SK-N-SH (cell line): ENCODE results near the gene CLSTN2. TPM values are rescaled to one million over a fixed set of nuclear protein-coding genes. Genes with fewer than 3 reads are reported as not detected.

Experiments used
- CTCF ChIA-PET: fragments of 300-600, 350-600 bp; formaldehyde crosslinking; extraction: SDS; loops from one replicate; lab custom pipeline; 2021; lab: Yijun Ruan, JAX
- POLR2A ChIA-PET: fragments of 350-600 bp; sonication (Branson Sonifier 250); formaldehyde crosslinking; extraction: SDS; loops from one replicate; lab custom pipeline; 2020; ENCODE audit warnings: antibody characterized with exemption, inconsistent platforms; lab: Yijun Ruan, JAX
- DNase-seq: peaks from one replicate; pipeline ENCODE4 v3.0.0; 2012
- H2AFZ ChIP-seq: fragments of 200-600 bp; sonication (generic); 2 replicates; pipeline ENCODE4 v1.8.1; 2016; ENCODE audit warnings: antibody characterized with exemption, mild to moderate bottlenecking, low read depth
- H3F3A ChIP-seq: fragments of 200-600 bp; sonication (generic); replicated peaks from 2 replicates; pipeline ENCODE3; 2016; ENCODE audit warnings: antibody characterized with exemption, mild to moderate bottlenecking; ENCODE audit not compliant: insufficient read depth
- H3K27ac ChIP-seq, 2 experiments: fragments of 200-500 bp in 1 of 2; fragments of 200-600 bp in 1 of 2; sonication (Bioruptor generic) in 1 of 2; sonication (generic), shearing (Covaris generic) in 1 of 2; 2 replicates each; pipeline versions ENCODE4 v1.5.1 to v1.6.1; 2014 to 2016; ENCODE audit warnings: low read depth in 2 of 2, inconsistent platforms in 1 of 2, low read length in 1 of 2, mild to moderate bottlenecking in 1 of 2, mixed read lengths in 1 of 2
- H3K27me3 ChIP-seq: fragments of 200-600 bp; sonication (generic), shearing (Covaris generic); 2 replicates; pipeline ENCODE4 v1.6.1; 2016; ENCODE audit warnings: mixed run types; ENCODE audit not compliant: insufficient read depth
- H3K36me3 ChIP-seq, 2 experiments: fragments of 200-500 bp in 1 of 2; fragments of 200-600 bp in 1 of 2; sonication (Bioruptor generic) in 1 of 2; sonication (generic) in 1 of 2; replicated peaks in 1 of 2; 2 replicates each; pipeline versions ENCODE3 to v1.5.1; 2014 to 2016; ENCODE audit warnings: low read length in 1 of 2, mild to moderate bottlenecking in 1 of 2; ENCODE audit not compliant: insufficient read depth in 2 of 2, control insufficient read depth in 1 of 2
- H3K4me1 ChIP-seq, 2 experiments: fragments of 200-500 bp in 1 of 2; fragments of 200-600 bp in 1 of 2; sonication (Bioruptor generic) in 1 of 2; sonication (generic), shearing (Covaris generic) in 1 of 2; 2 replicates each; pipeline versions ENCODE4 v1.5.1 to v1.6.1; 2014 to 2016; ENCODE audit warnings: low read depth in 1 of 2, low read length in 1 of 2, mixed run types in 1 of 2; ENCODE audit not compliant: insufficient read depth in 2 of 2, control insufficient read depth in 1 of 2
- H3K4me2 ChIP-seq: fragments of 200-600 bp; sonication (generic), shearing (Covaris generic); 2 replicates; pipeline ENCODE4 v1.6.1; 2017; ENCODE audit warnings: mixed run types
- H3K4me3 ChIP-seq, 2 experiments: fragments of 200-500 bp in 1 of 2; fragments of 200-600 bp in 1 of 2; sonication (Bioruptor generic) in 1 of 2; sonication (generic), shearing (Covaris generic) in 1 of 2; 2 replicates each; pipeline versions ENCODE4 v1.5.1 to v1.8.1; 2014 to 2016; ENCODE audit warnings: low read depth in 2 of 2, inconsistent platforms in 1 of 2, low read length in 1 of 2, mild to moderate bottlenecking in 1 of 2, mixed read lengths in 1 of 2, moderate library complexity in 1 of 2
- H3K79me2 ChIP-seq: fragments of 200-600 bp; sonication (generic); 2 replicates; pipeline ENCODE4 v1.8.1; 2017; ENCODE audit warnings: mild to moderate bottlenecking; ENCODE audit not compliant: insufficient read depth
- H3K9ac ChIP-seq: fragments of 200-600 bp; sonication (generic); 2 replicates; pipeline ENCODE4 v1.6.1; 2017; ENCODE audit warnings: mixed run types
- H3K9me2 ChIP-seq: fragments of 200-600 bp; sonication (generic); 2 replicates; pipeline ENCODE4 v1.6.1; 2017; ENCODE audit warnings: mixed run types
- H3K9me3 ChIP-seq: fragments of 200-600 bp; sonication (generic); 2 replicates; pipeline ENCODE4 v1.6.1; 2017; ENCODE audit warnings: mixed run types, mild to moderate bottlenecking, moderate library complexity
- H4K20me1 ChIP-seq: fragments of 200-600 bp; sonication (generic); 2 replicates; pipeline ENCODE4 v1.6.1; 2017; ENCODE audit warnings: mild to moderate bottlenecking, mixed run types; ENCODE audit not compliant: insufficient read depth
- CTCF ChIP-seq: fragments of 200-600 bp; sonication (generic); IDR thresholded peaks from 2 replicates; pipeline ENCODE4 v1.6.1; 2017; ENCODE audit warnings: antibody characterized with exemption, mild to moderate bottlenecking, moderate library complexity
- EZH2phosphoT487 ChIP-seq: fragments of 200-600 bp; sonication (generic); IDR thresholded peaks from 2 replicates; pipeline ENCODE4 v1.6.1; 2017; ENCODE audit warnings: low read depth, mixed run types, mild to moderate bottlenecking, antibody characterized with exemption, moderate library complexity, borderline replicate concordance
- FOXJ3 ChIP-seq: sonication (generic); formaldehyde crosslinking; IDR thresholded peaks from 2 replicates; pipeline ENCODE4 v1.5.1; 2020; ENCODE audit warnings: mild to moderate bottlenecking, missing genetic modification reagents
- GABPA ChIP-seq: IDR thresholded peaks from 2 replicates; pipeline ENCODE4 v1.4.0; 2012; ENCODE audit warnings: low read depth, mild to moderate bottlenecking
- GATA2 ChIP-seq: sonication (generic); formaldehyde crosslinking; IDR thresholded peaks from 2 replicates; pipeline ENCODE4 v1.5.0; 2020; ENCODE audit warnings: mild to moderate bottlenecking, missing genetic modification reagents
- MEF2A ChIP-seq: IDR thresholded peaks from 2 replicates; pipeline ENCODE4 v1.4.0; 2012; ENCODE audit warnings: low read depth, borderline replicate concordance
- RAD21 ChIP-seq: IDR thresholded peaks from 2 replicates; pipeline ENCODE4 v1.6.1; 2012; ENCODE audit warnings: mild to moderate bottlenecking, low read length
- RCOR1 ChIP-seq: fragments of 150-350 bp; IDR thresholded peaks from 2 replicates; pipeline ENCODE4 v1.6.1; 2017; ENCODE audit warnings: antibody characterized with exemption, low read length
- REST ChIP-seq: IDR thresholded peaks from 2 replicates; pipeline ENCODE4 v1.6.1; 2012; ENCODE audit warnings: mild to moderate bottlenecking, low read depth, low read length, moderate library complexity
- SIN3A ChIP-seq: IDR thresholded peaks from 2 replicates; pipeline ENCODE4 v1.6.1; 2012; ENCODE audit warnings: low read depth, mild to moderate bottlenecking, low read length, moderate library complexity, borderline replicate concordance
- SMC3 ChIP-seq: IDR thresholded peaks from 2 replicates; pipeline ENCODE4 v1.6.1; 2012; ENCODE audit warnings: low read depth, low read length, improper control_type of control experiment
- TAF1 ChIP-seq: IDR thresholded peaks from 2 replicates; pipeline ENCODE4 v1.6.1; 2012; ENCODE audit warnings: low read depth, mild to moderate bottlenecking, low read length, moderate library complexity, borderline replicate concordance
- TCF12 ChIP-seq: IDR thresholded peaks from 2 replicates; pipeline ENCODE4 v1.4.0; 2012
- TEAD4 ChIP-seq: IDR thresholded peaks from 2 replicates; pipeline ENCODE4 v1.4.0; 2012; ENCODE audit warnings: mild to moderate bottlenecking, borderline replicate concordance; ENCODE audit not compliant: insufficient read depth
- USF2 ChIP-seq: fragments of 150-350 bp; IDR thresholded peaks from 2 replicates; pipeline ENCODE4 v1.6.1; 2017; ENCODE audit warnings: antibody characterized with exemption, low read length, low read depth, borderline replicate concordance
- YY1 ChIP-seq: IDR thresholded peaks from 2 replicates; pipeline ENCODE4 v1.4.0; 2012; ENCODE audit warnings: low read depth, mild to moderate bottlenecking
- ZBTB33 ChIP-seq: IDR thresholded peaks from 2 replicates; pipeline ENCODE4 v1.4.0; 2012; ENCODE audit warnings: low read depth, borderline replicate concordance
- WGBS: methylation state at CpG from one replicate; pipeline ENCODE4 v1.1.6; 2017; ENCODE audit warnings: low lambda C conversion rate; 5-methylcytosine and 5-hydroxymethylcytosine counted together
- polyA plus RNA-seq, 3 experiments: library from polyadenylated mRNA; depleted of rRNA; stranded (reverse); fragments of >200 nt; gene quantifications; 2 replicates each; pipeline ENCODE4 v1.2.3, GENCODE V29; 2012

The CLSTN2 gene
- polyA plus RNA-seq, 1 of the 3 experiments (the other 2 are of a cell fraction) = 0.02 TPM

GRCh38 chr3:139916271-139916670 is 18.7 kb upstream of the CLSTN2 start:
- 38% methylated on average over 2 of the region's 2 CpGs for WGBS
- CTCF ChIA-PET = interaction anchor here (1.1 to 1.3 kb wide), 2 partner anchors 196 to 352 kb away, joined by 3 read pairs; no protein-coding TSS in a partner anchor

GRCh38 chr3:139917226-139917785 is 17.7 kb upstream of the CLSTN2 start:
- ChIA-PET POLR2A (no interaction called here), CTCF (interaction anchor here (0.6 to 1.4 kb wide), 2 partner anchors 19 to 368 kb away, joined by 3 to 6 read pairs; no protein-coding TSS in a partner anchor)
- Histone ChIP-seq H4K20me1 (no peaks in the 10 kb centered on the region), H3K9me3 (peaks cover 3% of the 10 kb centered on the region; the same call in 1 of the 2 replicates), H3K9ac (no peak overlapping the region), H3K36me3 (no peaks in the 10 kb centered on the region), H3K27me3 (no peaks in the 10 kb centered on the region), H3K27ac (no peak overlapping the region), H3K4me2 (no peak overlapping the region), H3F3A (no peaks in the 10 kb centered on the region), H3K9me2 (no peaks in the 10 kb centered on the region), H3K79me2 (no peaks in the 10 kb centered on the region), H3K4me3 (no peak overlapping the region), H3K4me1 (no peaks in the 10 kb centered on the region), H2AFZ (no peak overlapping the region)
- no peak for DNase-seq
- 45% methylated on average over 8 of the region's 10 CpGs for WGBS
- TF ChIP-seq TEAD4 (no peak), EZH2phosphoT487 (no peak), GATA2 (CRISPR knock-in tag) (no peak), TCF12 (no peak), SIN3A (no peak), RCOR1 (no peak), YY1 (no peak), GABPA (no peak), MEF2A (no peak), SMC3 (no peak), REST (no peak), FOXJ3 (CRISPR knock-in tag) (no peak), ZBTB33 (no peak), USF2 (no peak), CTCF (no peak), TAF1 (no peak)

More at GRCh38 chr3:139916271-139916670, 18.7 kb upstream of the CLSTN2 start:
- no peaks in the 10 kb centered on the region for H4K20me1 ChIP-seq
- DNase-seq = no peak
- POLR2A ChIA-PET = interaction anchor here (0.6 kb wide), 1 partner anchor 571 kb away, joined by 3 read pairs; no protein-coding TSS in a partner anchor
- TF ChIP-seq GATA2 (CRISPR knock-in tag) = no peak
- no peak for TF ChIP-seq SIN3A
- TF ChIP-seq TEAD4 = no peak
- no peak for TF ChIP-seq RCOR1
- TF ChIP-seq TAF1 = no peak
- no peak for TF ChIP-seq RAD21
- TF ChIP-seq, all 33 proteins: peak for 0
- Histone ChIP-seq H3K79me2 (no peaks in the 10 kb centered on the region), H3F3A (no peaks in the 10 kb centered on the region), H3K27ac (no peak overlapping the region), H3K9ac (no peak overlapping the region), H3K4me3 (no peak overlapping the region), H3K9me2 (no peaks in the 10 kb centered on the region), H3K4me2 (no peak overlapping the region), H3K4me1 (no peaks in the 10 kb centered on the region), H3K36me3 (no peaks in the 10 kb centered on the region), H2AFZ (no peak overlapping the region), H3K27me3 (no peaks in the 10 kb centered on the region), H3K9me3 (peaks cover 3% of the 10 kb centered on the region; the same call in 1 of the 2 replicates)
